H9 (cell line): ENCODE measurements around the gene ATG4B. TPM values are rescaled to one million over a fixed set of nuclear protein-coding genes. Genes with fewer than 3 reads are reported as not detected.

ENCODE experiments used
- DNase-seq: peaks from one replicate; pipeline ENCODE4 v3.0.0-alpha.2; 2017
- H2AFZ ChIP-seq: one replicate; pipeline ENCODE4 v1.6.1; 2013; ENCODE audit warnings: mild to moderate bottlenecking, low read length, control low read depth, moderate library complexity
- H2AK5ac ChIP-seq: 2 replicates; pipeline ENCODE4 v1.6.1; 2013; ENCODE audit warnings: low read length, control low read depth, mixed read lengths; ENCODE audit not compliant: insufficient read length
- H2BK120ac ChIP-seq: one replicate; pipeline ENCODE4 v1.6.1; 2013; ENCODE audit warnings: low read depth, mild to moderate bottlenecking, low read length, control low read depth, inconsistent platforms; ENCODE audit not compliant: poor library complexity, severe bottlenecking
- H2BK12ac ChIP-seq: 2 replicates; pipeline ENCODE4 v1.6.1; 2013; ENCODE audit warnings: low read length, control low read depth, mixed read lengths, low read depth; ENCODE audit not compliant: insufficient read length
- H2BK15ac ChIP-seq: 2 replicates; pipeline ENCODE4 v1.6.1; 2013; ENCODE audit warnings: low read depth, low read length, control low read depth
- H2BK20ac ChIP-seq: one replicate; pipeline ENCODE4 v1.6.1; 2013; ENCODE audit warnings: low read depth, mild to moderate bottlenecking, low read length, control low read depth, inconsistent platforms; ENCODE audit not compliant: poor library complexity, severe bottlenecking
- H2BK5ac ChIP-seq: 2 replicates; pipeline ENCODE4 v1.6.1; 2013; ENCODE audit warnings: low read length, control low read depth, mixed read lengths; ENCODE audit not compliant: insufficient read length
- H3K14ac ChIP-seq: 2 replicates; pipeline ENCODE4 v1.6.1; 2013; ENCODE audit warnings: low read length, control low read depth; ENCODE audit not compliant: insufficient read depth
- H3K18ac ChIP-seq: 2 replicates; pipeline ENCODE4 v1.6.1; 2013; ENCODE audit warnings: low read depth, mild to moderate bottlenecking, mixed read lengths, low read length, control low read depth; ENCODE audit not compliant: insufficient read length
- H3K23ac ChIP-seq: 2 replicates; pipeline ENCODE4 v1.6.1; 2013; ENCODE audit warnings: low read length, control low read depth, mixed read lengths, low read depth; ENCODE audit not compliant: insufficient read length
- H3K23me2 ChIP-seq: 2 replicates; pipeline ENCODE4 v1.6.1; 2013; ENCODE audit warnings: low read depth, mild to moderate bottlenecking, mixed read lengths, low read length, control low read depth; ENCODE audit not compliant: insufficient read length, poor library complexity, severe bottlenecking
- H3K27ac ChIP-seq: 2 replicates; pipeline ENCODE4 v1.5.1; 2013; ENCODE audit warnings: low read length, control low read depth, mixed read lengths, low read depth; ENCODE audit not compliant: insufficient read length
- H3K27me3 ChIP-seq: 2 replicates; pipeline ENCODE4 v1.6.1; 2013; ENCODE audit warnings: low read length, control low read depth, inconsistent platforms; ENCODE audit not compliant: insufficient read depth
- H3K4ac ChIP-seq: 2 replicates; pipeline ENCODE4 v1.6.1; 2013; ENCODE audit warnings: low read depth, mild to moderate bottlenecking, control low read depth, inconsistent platforms, low read length, moderate library complexity
- H3K4me1 ChIP-seq: 2 replicates; pipeline ENCODE4 v1.6.1; 2013; ENCODE audit warnings: low read length, control low read depth, inconsistent platforms; ENCODE audit not compliant: insufficient read depth
- H3K4me2 ChIP-seq: 2 replicates; pipeline ENCODE4 v1.6.1; 2013; ENCODE audit warnings: low read length, control low read depth, mixed read lengths; ENCODE audit not compliant: insufficient read length, insufficient read depth
- H3K56ac ChIP-seq: 2 replicates; pipeline ENCODE4 v1.6.1; 2013; ENCODE audit warnings: low read depth, mild to moderate bottlenecking, mixed read lengths, low read length, control low read depth; ENCODE audit not compliant: insufficient read length
- H3K79me1 ChIP-seq: 2 replicates; pipeline ENCODE4 v1.6.1; 2013; ENCODE audit warnings: low read depth, mild to moderate bottlenecking, moderate library complexity, low read length, control low read depth, inconsistent platforms; ENCODE audit not compliant: insufficient read depth, poor library complexity, severe bottlenecking
- H3K79me2 ChIP-seq: 2 replicates; pipeline ENCODE4 v1.6.1; 2013; ENCODE audit warnings: low read length, control low read depth, inconsistent platforms; ENCODE audit not compliant: insufficient read depth
- H3K9ac ChIP-seq: 2 replicates; pipeline ENCODE4 v1.6.1; 2013; ENCODE audit warnings: low read length, control low read depth, mixed read lengths; ENCODE audit not compliant: insufficient read length; ENCODE audit errors: extremely low read depth
- H3K9me3 ChIP-seq: one replicate; pipeline ENCODE4 v1.6.1; 2013; ENCODE audit warnings: low read depth, low read length, inconsistent platforms; ENCODE audit not compliant: control insufficient read depth
- H3T11ph ChIP-seq: one replicate; pipeline ENCODE4 v1.6.1; 2013; ENCODE audit warnings: mild to moderate bottlenecking, low read length, control low read depth, inconsistent platforms
- H4K20me1 ChIP-seq: one replicate; pipeline ENCODE4 v1.6.1; 2013; ENCODE audit not compliant: control insufficient read depth, insufficient read length, insufficient read depth
- H4K5ac ChIP-seq: 2 replicates; pipeline ENCODE4 v1.6.1; 2013; ENCODE audit warnings: low read depth, mild to moderate bottlenecking, mixed read lengths, low read length, control low read depth; ENCODE audit not compliant: insufficient read length
- H4K8ac ChIP-seq: replicated peaks from 2 replicates; pipeline ENCODE4 v1.6.1; 2013; ENCODE audit warnings: low read length, control low read depth, mixed read lengths, low read depth; ENCODE audit not compliant: insufficient read length
- H4K91ac ChIP-seq: 2 replicates; pipeline ENCODE4 v1.6.1; 2013; ENCODE audit warnings: low read depth, mild to moderate bottlenecking, moderate library complexity, mixed read lengths, low read length, control low read depth; ENCODE audit not compliant: insufficient read length
- H3K27ac Mint-ChIP-seq, 3 experiments: 2 replicates in 2 of 3; 3 replicates in 1 of 3; pipeline ENCODE4 v1.8.0; 2020 to 2021; ENCODE audit warnings: mixed read lengths in 3 of 3, mild to moderate bottlenecking in 1 of 3, moderate library complexity in 1 of 3
- H3K27me3 Mint-ChIP-seq: 2 replicates; pipeline ENCODE4 v1.8.0; 2021; ENCODE audit warnings: low read depth, mild to moderate bottlenecking, moderate library complexity, mixed read lengths
- H3K36me3 Mint-ChIP-seq, 3 experiments: 2 replicates in 2 of 3; 3 replicates in 1 of 3; pipeline ENCODE4 v1.8.0; 2020 to 2021; ENCODE audit warnings: low read depth in 3 of 3, mixed read lengths in 3 of 3; ENCODE audit not compliant: insufficient read depth in 1 of 3
- H3K4me1 Mint-ChIP-seq, 2 experiments: 2 replicates each; pipeline ENCODE4 v1.8.0; 2020; ENCODE audit warnings: mixed read lengths in 2 of 2
- H3K4me3 Mint-ChIP-seq, 2 experiments: 2 replicates in 1 of 2; 3 replicates in 1 of 2; pipeline ENCODE4 v1.8.0; 2020 to 2021; ENCODE audit warnings: mild to moderate bottlenecking in 2 of 2, mixed read lengths in 2 of 2, moderate library complexity in 1 of 2
- H3K9me3 Mint-ChIP-seq, 2 experiments: 2 replicates in 1 of 2; 3 replicates in 1 of 2; pipeline ENCODE4 v1.8.0; 2020; ENCODE audit warnings: mild to moderate bottlenecking in 2 of 2, mixed read lengths in 2 of 2, moderate library complexity in 1 of 2
- CTCF ChIP-seq: fragments of 200-600 bp; sonication (generic); conservative IDR thresholded peaks from 3 replicates; pipeline ENCODE4 v1.8.0; 2021; ENCODE audit warnings: antibody characterized with exemption, mild to moderate bottlenecking
- WGBS: extraction: QIAGEN DNeasy Blood & Tissue Kit; methylation state at CpG from one replicate; pipeline ENCODE4 v1.1.7; 2013; ENCODE audit warnings: missing lambda C conversion rate, low lambda C conversion rate, mixed read lengths; ENCODE audit not compliant: insufficient read length; ENCODE audit errors: extremely low coverage; 5-methylcytosine and 5-hydroxymethylcytosine counted together
- total RNA-seq: library from RNA; stranded (reverse); gene quantifications from 2 replicates; pipeline ENCODE4 v1.2.1, GENCODE V29; 2021

Gene ATG4B
- total RNA-seq, 1 experiment from 2014 or later, result 105 TPM

- Histone ChIP-seq H2AK5ac (no peak overlapping the region), H2BK12ac (no peak overlapping the region), H4K8ac (no peak overlapping the region), H2BK120ac (no peak overlapping the region), H2BK5ac (no peak overlapping the region), H3K4me1 (no peaks in the 10 kb centered on the region), H3K4ac (no peak overlapping the region), H2AFZ (no peak overlapping the region), H3K14ac (no peak overlapping the region), H3K4me2 (no peak overlapping the region), H4K5ac (no peak overlapping the region), H3K18ac (no peak overlapping the region), H3K23me2 (no peaks in the 10 kb centered on the region), H3K9me3 (no peaks in the 10 kb centered on the region), H3K23ac (no peak overlapping the region), H3K79me2 (no peaks in the 10 kb centered on the region), H3T11ph (no peak overlapping the region), H4K20me1 (no peaks in the 10 kb centered on the region), H2BK20ac (no peak overlapping the region), H3K27me3 (no peaks in the 10 kb centered on the region), H2BK15ac (no peak overlapping the region), H3K56ac (no peak overlapping the region), H3K79me1 (no peaks in the 10 kb centered on the region), H3K27ac (no peak overlapping the region), H3K9ac (no peak overlapping the region), H4K91ac (no peak overlapping the region)
- WGBS, result no CpG with 5 or more reads among the region's 24 CpGs
- Mint-ChIP-seq H3K27ac (peak overlapping the region in 1 of 3 experiments; percentile 84; a peak in 1 of 7 replicates), H3K27me3 (no peaks in the 10 kb centered on the region), H3K36me3 (peaks cover 27 to 80% (median 68%) of the 10 kb centered on the region in 3 experiments), H3K9me3 (no peaks in the 10 kb centered on the region), H3K4me3 (no peak overlapping the region), H3K4me1 (peaks cover 0 to 2% of the 10 kb centered on the region in 2 experiments; a peak in 2 of 4 replicates)
- no peak for DNase-seq
- TF ChIP-seq CTCF, result no peak
These were observed 39.9 kb downstream of the ATG4B start for GRCh38 chr2:241677392-241677791.
